Stomach smooth muscle (tissue), 2 donors: ENCODE results near the gene TDRD7.

Source experiments
- H3K27ac ChIP-seq: one replicate; pipeline ENCODE4 v1.7.0; 2013; ENCODE audit warnings: mild to moderate bottlenecking, low read length, inconsistent platforms
- H3K27me3 ChIP-seq, 2 donors: one replicate each; pipeline ENCODE4 v1.7.0; 2013; ENCODE audit warnings: low read length in 2 of 2; ENCODE audit not compliant: insufficient read depth in 2 of 2, control insufficient read depth in 1 of 2
- H3K36me3 ChIP-seq, 2 donors: one replicate each; pipeline ENCODE4 v1.7.0; 2013; ENCODE audit warnings: low read length in 2 of 2; ENCODE audit not compliant: control insufficient read depth in 2 of 2, insufficient read depth in 2 of 2
- H3K4me1 ChIP-seq: one replicate; pipeline ENCODE4 v1.7.0; 2013; ENCODE audit warnings: low read length; ENCODE audit not compliant: control insufficient read depth, insufficient read depth
- H3K4me3 ChIP-seq, 2 donors: one replicate each; pipeline ENCODE4 v1.7.0; 2013; ENCODE audit warnings: low read length in 2 of 2
- H3K9ac ChIP-seq, 2 donors: one replicate each; pipeline ENCODE4 v1.7.0; 2013; ENCODE audit warnings: low read length in 2 of 2, mild to moderate bottlenecking in 1 of 2
- H3K9me3 ChIP-seq, 2 donors: one replicate each; pipeline ENCODE4 v1.7.0; 2013; ENCODE audit warnings: low read length in 2 of 2; ENCODE audit not compliant: control insufficient read depth in 2 of 2
- donor health status: healthy.
- donor health status: Pancreatic carcinoma.

Gene TDRD7

DNA sequence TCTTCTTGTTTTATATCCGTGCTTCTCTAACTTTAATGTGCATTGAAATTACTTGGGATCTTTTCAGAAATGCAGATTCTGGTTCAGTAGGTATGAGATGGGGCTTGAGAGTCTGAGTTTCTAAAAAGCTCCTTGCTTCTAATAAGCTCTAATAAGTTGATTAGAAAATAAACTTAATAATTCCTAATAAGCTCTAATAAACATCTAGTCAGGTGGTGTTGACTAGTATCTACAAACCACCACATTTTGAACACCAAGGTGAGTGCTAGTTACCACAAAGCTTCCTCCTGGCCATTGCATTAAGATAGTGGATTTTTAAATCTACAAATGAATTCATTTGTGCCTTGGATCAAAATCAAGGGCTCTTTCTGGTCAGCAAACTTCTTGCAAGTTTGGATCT is 94.9 kb downstream of the TDRD7 start:
- peaks cover 0 to 5% of the 10 kb centered on the region in 2 donors for H3K36me3 ChIP-seq
- no peaks in the 10 kb centered on the region for H3K27me3 ChIP-seq
- no peaks in the 10 kb centered on the region for H3K9me3 ChIP-seq
- H3K4me3 ChIP-seq, result no peak overlapping the region
- H3K9ac ChIP-seq, result no peak overlapping the region
- no peak overlapping the region for H3K27ac ChIP-seq
- peaks cover 71% of the 10 kb centered on the region for H3K4me1 ChIP-seq

DNA sequence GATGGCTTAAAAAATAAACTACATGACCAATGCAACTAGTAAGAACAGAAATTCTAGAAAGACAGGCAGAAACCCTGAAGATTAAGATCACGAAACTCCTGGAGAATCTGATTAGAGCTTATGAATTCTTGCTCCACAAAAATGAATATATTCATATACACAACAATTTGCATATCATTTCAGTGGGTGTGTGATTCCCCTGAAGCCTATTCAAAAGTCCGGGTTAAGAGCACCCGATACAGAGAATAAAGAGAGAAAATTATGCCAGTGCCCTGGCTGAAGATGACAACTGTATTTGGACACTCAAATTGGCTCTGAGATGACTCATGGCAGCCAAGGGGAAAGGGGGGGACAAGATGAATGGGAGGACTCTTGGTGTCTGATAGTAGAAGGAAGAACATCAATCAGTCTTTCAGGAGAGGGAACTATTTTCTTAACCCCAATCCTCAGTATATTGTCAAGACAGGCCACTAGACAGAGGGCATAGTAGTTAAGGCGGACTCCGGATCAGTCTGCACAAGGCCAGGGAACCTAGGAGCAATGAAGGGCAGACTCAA is 95.6 kb downstream of the TDRD7 start:
- Histone ChIP-seq H3K4me3 (no peak overlapping the region), H3K4me1 (peaks cover 66% of the 10 kb centered on the region), H3K27ac (no peak overlapping the region)

DNA sequence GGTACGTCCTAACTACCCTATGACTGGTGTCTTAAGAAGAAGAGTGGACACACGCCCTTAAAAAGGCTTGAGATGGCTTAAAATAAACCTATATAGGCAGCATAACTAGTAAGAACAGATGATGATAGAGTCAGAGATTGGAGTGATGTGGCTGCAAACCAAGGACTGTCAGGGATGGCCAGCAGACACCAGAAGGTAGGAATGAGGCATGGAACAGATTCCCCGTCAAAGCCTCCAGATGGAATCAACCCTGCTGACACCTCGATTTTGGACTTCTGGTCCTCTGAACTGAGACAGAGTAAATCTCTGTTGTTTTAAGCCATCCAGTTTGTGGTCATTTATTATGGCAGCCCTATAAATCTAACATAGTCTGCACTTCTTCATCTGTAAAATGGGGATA is 97.0 kb downstream of the TDRD7 start:
- no peaks in the 10 kb centered on the region for H3K9me3 ChIP-seq
- peaks cover 53% of the 10 kb centered on the region for H3K4me1 ChIP-seq
- H3K4me3 ChIP-seq, result no peak overlapping the region
- H3K36me3 ChIP-seq, result peaks cover 0 to 11% of the 10 kb centered on the region in 2 donors
- H3K27me3 ChIP-seq, result no peaks in the 10 kb centered on the region
- no peak overlapping the region for H3K27ac ChIP-seq
- no peak overlapping the region for H3K9ac ChIP-seq

More for the DNA sequence above, 95.6 kb downstream of the TDRD7 start:
- Histone ChIP-seq H3K36me3 (peaks cover 0 to 7% of the 10 kb centered on the region in 2 donors), H3K9ac (no peak overlapping the region), H3K9me3 (no peaks in the 10 kb centered on the region), H3K27me3 (no peaks in the 10 kb centered on the region)

DNA sequence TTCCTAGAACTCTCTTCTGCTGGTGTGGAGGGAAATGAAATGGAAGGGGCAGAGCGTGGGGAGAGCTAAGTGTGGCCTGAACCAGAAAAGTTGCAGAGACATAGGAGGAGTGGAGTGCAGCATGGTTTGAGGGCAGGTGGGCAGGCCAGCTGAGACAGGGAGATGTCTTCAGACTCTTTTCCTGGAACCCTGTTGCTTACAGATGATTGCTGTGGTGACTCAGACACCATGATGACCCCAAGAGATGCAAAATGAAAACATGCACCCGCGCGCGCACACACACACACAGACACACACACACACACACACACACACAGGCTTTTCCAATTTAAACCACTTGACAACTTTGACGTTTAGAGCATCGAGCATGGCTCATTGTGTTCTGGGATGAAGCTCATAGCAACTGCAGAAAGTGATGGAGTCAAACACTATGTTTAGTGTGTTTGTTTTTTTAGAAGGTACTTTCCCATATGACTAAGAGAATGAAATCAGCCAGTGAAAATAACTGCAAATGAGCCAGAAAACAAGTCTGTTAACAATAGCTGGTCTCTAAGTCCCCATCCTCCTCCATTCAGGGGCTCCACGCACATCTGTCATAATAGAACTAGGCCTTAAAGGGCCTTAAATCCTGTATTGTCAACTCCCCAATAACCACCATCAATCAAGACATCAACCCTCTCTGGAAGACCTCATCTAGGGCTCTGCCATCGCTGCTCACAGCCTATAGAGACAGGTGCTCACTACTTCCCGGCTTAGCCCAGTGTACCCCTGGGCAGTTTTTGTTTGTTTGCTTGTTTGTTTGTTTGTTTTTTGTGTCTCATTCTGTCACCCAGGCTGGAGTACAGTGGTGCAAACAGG is 99.1 kb downstream of the TDRD7 start:
- no peaks in the 10 kb centered on the region for H3K27me3 ChIP-seq
- H3K9ac ChIP-seq, result no peak overlapping the region
- peaks cover 38% of the 10 kb centered on the region for H3K4me1 ChIP-seq
- H3K9me3 ChIP-seq, result no peaks in the 10 kb centered on the region
- peaks cover 0 to 8% of the 10 kb centered on the region in 2 donors for H3K36me3 ChIP-seq
- peak overlapping the region; percentile 18 for H3K27ac ChIP-seq
- no peak overlapping the region for H3K4me3 ChIP-seq

DNA sequence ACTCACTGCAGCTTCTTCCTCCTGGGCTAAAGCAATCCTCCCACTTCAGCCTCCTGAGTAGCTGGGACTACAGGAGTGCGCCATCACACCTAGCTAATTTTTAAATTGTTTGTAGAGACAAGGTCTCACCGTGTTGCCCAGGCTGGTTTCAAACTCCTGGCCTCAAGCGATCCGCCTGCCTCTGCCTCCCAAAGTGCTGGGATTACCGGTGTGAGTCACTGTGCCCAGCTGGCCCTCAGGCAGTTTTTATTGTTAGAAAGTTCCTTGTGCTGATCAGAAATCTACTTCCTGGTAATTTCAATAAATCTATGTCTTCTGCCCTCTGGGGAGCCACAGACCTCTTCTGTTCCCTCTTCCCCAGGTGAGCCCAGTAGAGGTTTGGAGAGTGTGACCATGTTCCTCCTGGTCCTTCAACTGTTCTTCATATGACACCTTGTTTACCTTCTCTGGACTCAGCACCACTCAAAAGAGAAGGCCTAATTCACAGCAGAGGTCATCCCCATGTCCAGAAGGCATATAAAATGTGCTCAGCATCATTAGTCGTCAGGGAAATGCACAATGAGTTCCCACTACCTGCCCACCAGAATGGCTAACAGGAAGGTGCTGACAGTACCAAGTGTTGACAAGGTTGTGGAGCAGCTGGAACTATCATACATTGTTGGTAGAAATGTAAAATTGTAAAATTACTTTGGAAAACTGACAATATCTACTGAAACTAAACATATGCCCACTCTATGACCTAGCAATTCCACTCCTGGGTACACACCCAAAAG is 99.9 kb downstream of the TDRD7 start:
- peaks cover 38% of the 10 kb centered on the region for H3K4me1 ChIP-seq
- H3K4me3 ChIP-seq, result no peak overlapping the region
- H3K27me3 ChIP-seq, result no peaks in the 10 kb centered on the region
- no peak overlapping the region for H3K27ac ChIP-seq
- H3K9ac ChIP-seq, result no peak overlapping the region
- H3K9me3 ChIP-seq, result no peaks in the 10 kb centered on the region
- H3K36me3 ChIP-seq, result peaks cover 0 to 8% of the 10 kb centered on the region in 2 donors

DNA sequence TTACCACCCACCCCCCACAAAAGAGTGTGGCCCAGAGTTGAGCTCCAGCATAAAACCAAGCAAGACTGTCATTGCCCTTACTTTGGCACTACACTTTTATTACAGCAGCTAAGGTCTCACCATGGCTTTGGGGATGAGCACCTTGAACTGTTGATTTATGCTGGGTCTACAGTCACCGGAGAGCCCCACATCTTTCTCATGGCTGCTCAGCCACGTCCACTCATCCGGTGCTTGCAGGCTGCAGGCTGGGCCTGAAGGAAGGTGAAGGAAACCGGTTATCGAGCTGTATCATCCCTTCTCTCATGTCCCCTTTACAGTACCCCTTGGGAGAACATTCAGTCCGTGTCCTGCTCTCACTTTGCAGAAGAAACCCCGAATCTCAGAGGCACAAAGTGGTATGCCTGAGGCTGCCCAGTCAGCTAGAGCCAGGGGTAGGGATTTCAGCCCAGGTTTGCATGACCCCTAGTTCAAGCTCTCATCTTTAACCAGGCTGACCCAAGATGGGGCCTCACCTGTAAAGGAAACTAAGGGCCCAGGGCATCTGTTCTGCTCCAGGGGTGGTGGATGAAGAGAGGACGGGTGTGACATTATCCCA is 101.2 kb downstream of the TDRD7 start:
- H3K9me3 ChIP-seq, result no peaks in the 10 kb centered on the region
- H3K27ac ChIP-seq, result no peak overlapping the region
- no peak overlapping the region for H3K9ac ChIP-seq
- peaks cover 0 to 8% of the 10 kb centered on the region in 2 donors for H3K36me3 ChIP-seq
- H3K4me3 ChIP-seq, result no peak overlapping the region
- H3K27me3 ChIP-seq, result no peaks in the 10 kb centered on the region
- peaks cover 40% of the 10 kb centered on the region for H3K4me1 ChIP-seq

DNA sequence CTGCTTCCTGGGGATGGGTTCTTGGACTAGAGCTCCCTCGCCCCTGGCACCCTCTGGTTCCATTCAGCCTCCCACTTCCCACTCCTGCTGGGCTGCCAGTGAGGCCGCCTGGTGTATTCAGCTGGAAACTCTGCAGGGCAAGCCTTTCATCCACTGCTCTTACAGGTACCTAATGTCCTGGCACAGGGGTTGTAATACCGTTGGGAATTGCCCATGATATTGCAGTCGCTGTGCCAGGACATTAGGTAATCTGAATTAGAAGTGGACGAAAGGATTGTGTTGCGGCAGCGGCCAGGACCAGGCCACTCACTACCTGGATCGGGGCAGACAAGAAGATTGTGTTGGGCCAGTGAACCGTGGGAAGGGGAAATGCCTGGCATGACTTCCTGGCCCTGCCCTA is 102.6 kb downstream of the TDRD7 start:
- Histone ChIP-seq H3K4me3 (no peak overlapping the region), H3K27me3 (no peaks in the 10 kb centered on the region), H3K4me1 (peaks cover 49% of the 10 kb centered on the region), H3K9me3 (no peaks in the 10 kb centered on the region), H3K9ac (no peak overlapping the region), H3K27ac (no peak overlapping the region), H3K36me3 (peaks cover 0 to 6% of the 10 kb centered on the region in 2 donors)

DNA sequence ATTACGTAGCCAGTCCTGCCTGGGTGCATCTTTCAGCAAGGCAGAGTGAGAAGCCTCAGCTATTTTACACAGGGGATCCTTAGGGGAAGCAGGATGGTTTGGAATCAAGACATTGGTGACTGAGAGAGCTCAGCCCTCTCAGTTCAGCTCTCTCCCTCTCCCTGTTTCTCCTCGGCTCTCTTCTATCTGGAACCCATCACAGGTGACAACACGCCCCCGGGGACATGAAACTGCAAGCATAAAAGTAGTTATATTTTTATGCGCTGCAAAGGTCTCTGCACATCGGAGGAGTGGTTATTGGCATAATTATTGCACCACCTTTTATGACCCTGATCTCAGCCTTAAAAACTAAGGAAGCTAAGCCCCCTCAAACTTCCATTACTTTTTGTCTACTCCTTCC is 103.8 kb downstream of the TDRD7 start:
- no peak overlapping the region for H3K4me3 ChIP-seq
- H3K27me3 ChIP-seq, result no peaks in the 10 kb centered on the region
- peaks cover 0 to 8% of the 10 kb centered on the region in 2 donors for H3K36me3 ChIP-seq
- H3K9me3 ChIP-seq, result no peaks in the 10 kb centered on the region
- H3K9ac ChIP-seq, result peak overlapping the region in 1 of 2 donors; percentile 5
- H3K27ac ChIP-seq, result no peak overlapping the region
- peaks cover 57% of the 10 kb centered on the region for H3K4me1 ChIP-seq

DNA sequence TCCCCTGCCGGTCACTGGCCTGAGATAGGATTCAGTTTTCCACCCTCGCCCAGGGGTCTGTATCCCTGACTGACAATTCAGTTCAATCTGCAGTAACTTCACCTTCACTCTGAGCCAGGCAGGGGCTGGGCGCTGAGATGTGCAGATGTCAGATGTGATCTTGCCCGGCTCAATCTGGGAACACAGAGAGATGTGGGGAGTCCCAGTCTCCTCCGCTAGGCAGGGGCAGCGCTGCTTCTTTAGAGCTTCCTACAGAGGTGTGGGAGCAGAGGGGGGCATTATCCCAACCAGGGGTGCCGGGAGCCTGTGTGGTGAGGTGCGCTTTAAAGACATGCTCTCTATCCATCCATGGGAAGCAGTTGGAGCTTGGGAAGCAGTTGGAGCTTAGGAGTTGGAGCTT is 104.2 kb downstream of the TDRD7 start:
- no peaks in the 10 kb centered on the region for H3K9me3 ChIP-seq
- no peaks in the 10 kb centered on the region for H3K27me3 ChIP-seq
- H3K9ac ChIP-seq, result no peak overlapping the region
- peaks cover 57% of the 10 kb centered on the region for H3K4me1 ChIP-seq
- peaks cover 0 to 8% of the 10 kb centered on the region in 2 donors for H3K36me3 ChIP-seq
- H3K4me3 ChIP-seq, result no peak overlapping the region
- H3K27ac ChIP-seq, result peak overlapping the region; percentile 18

DNA sequence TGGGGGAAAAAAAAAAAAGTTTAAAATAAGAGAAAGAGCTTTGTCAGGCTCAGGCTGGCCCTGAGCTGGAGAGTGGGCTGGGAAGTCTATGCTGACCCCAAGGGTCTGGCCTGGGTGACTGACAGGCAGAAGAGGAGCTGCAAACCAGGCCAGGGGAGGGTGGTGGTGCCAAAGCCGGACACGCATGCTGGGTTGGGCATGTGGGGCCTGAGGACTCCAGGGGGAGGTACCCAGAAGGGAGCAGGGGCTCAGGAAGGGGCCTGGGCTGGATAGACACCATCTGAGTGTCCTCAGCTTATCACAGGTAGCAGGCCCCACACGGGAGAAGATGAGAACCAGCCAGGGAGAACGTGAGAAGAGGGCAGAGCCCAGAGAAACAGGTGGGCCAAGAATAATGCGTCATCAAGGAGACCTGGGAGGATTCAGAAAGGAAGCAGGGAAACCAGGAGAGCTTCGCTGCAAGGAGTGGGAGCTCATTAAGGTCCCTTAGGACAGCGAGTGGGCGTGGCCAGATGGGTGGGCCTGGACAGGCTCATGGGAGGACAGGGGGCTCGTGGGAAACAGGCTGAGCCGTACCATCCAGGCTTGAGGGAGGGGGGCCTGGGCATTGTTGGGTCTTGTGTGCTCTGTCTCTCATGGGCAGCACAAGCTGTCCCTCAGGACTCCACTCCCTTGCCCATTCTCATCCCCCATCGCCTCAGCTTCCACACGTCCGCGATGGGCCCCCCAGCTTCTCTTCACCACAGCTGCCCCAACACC is 105.6 kb downstream of the TDRD7 start:
- H3K4me3 ChIP-seq, result no peak overlapping the region
- H3K27me3 ChIP-seq, result no peaks in the 10 kb centered on the region
- H3K9me3 ChIP-seq, result no peaks in the 10 kb centered on the region
- peaks cover 0 to 6% of the 10 kb centered on the region in 2 donors for H3K36me3 ChIP-seq
- H3K27ac ChIP-seq, result peak overlapping the region; percentile 80
- peaks cover 58% of the 10 kb centered on the region for H3K4me1 ChIP-seq
- no peak overlapping the region for H3K9ac ChIP-seq
